ENCODE results near the gene TSFM.
A peak's percentile ranks its signal among the peaks of the same experiment; 100 is the strongest.

The TSFM gene

GRCh38 chr12:57755454-57756372 lies 26.9 kb upstream of the TSFM start (continued):
- no peak for TF ChIP-seq ZNF362 (tag by site-specific recombination; IDR thresholded peaks at IDR 0.05)
- TF ChIP-seq ZNF549 (tag by site-specific recombination; IDR thresholded peaks at IDR 0.05): no peak
- 0 out of 2 replicates have a peak, but pooled peaks have one; percentile 24 for TF ChIP-seq ZBTB48 (tag by site-specific recombination; IDR thresholded peaks at IDR 0.05)
- TF ChIP-seq, protein P1, sequence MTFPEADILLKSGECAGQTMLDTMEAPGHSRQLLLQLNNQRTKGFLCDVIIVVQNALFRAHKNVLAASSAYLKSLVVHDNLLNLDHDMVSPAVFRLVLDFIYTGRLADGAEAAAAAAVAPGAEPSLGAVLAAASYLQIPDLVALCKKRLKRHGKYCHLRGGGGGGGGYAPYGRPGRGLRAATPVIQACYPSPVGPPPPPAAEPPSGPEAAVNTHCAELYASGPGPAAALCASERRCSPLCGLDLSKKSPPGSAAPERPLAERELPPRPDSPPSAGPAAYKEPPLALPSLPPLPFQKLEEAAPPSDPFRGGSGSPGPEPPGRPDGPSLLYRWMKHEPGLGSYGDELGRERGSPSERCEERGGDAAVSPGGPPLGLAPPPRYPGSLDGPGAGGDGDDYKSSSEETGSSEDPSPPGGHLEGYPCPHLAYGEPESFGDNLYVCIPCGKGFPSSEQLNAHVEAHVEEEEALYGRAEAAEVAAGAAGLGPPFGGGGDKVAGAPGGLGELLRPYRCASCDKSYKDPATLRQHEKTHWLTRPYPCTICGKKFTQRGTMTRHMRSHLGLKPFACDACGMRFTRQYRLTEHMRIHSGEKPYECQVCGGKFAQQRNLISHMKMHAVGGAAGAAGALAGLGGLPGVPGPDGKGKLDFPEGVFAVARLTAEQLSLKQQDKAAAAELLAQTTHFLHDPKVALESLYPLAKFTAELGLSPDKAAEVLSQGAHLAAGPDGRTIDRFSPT (tag by site-specific recombination; IDR thresholded peaks at IDR 0.05): no peak
- TF ChIP-seq, protein P2, sequence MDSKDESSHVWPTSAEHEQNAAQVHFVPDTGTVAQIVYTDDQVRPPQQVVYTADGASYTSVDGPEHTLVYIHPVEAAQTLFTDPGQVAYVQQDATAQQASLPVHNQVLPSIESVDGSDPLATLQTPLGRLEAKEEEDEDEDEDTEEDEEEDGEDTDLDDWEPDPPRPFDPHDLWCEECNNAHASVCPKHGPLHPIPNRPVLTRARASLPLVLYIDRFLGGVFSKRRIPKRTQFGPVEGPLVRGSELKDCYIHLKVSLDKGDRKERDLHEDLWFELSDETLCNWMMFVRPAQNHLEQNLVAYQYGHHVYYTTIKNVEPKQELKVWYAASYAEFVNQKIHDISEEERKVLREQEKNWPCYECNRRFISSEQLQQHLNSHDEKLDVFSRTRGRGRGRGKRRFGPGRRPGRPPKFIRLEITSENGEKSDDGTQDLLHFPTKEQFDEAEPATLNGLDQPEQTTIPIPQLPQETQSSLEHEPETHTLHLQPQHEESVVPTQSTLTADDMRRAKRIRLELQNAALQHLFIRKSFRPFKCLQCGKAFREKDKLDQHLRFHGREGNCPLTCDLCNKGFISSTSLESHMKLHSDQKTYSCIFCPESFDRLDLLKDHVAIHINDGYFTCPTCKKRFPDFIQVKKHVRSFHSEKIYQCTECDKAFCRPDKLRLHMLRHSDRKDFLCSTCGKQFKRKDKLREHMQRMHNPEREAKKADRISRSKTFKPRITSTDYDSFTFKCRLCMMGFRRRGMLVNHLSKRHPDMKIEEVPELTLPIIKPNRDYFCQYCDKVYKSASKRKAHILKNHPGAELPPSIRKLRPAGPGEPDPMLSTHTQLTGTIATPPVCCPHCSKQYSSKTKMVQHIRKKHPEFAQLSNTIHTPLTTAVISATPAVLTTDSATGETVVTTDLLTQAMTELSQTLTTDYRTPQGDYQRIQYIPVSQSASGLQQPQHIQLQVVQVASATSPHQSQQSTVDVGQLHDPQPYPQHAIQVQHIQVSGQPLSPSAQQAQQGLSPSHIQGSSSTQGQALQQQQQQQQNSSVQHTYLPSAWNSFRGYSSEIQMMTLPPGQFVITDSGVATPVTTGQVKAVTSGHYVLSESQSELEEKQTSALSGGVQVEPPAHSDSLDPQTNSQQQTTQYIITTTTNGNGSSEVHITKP (tag by site-specific recombination; IDR thresholded peaks at IDR 0.05): no peak
- no peak for TF ChIP-seq ZNF10 (tag by site-specific recombination; IDR thresholded peaks at IDR 0.05)
- no peak for TF ChIP-seq ZNF223 (tag by site-specific recombination; IDR thresholded peaks at IDR 0.05)
- no peak for TF ChIP-seq ZNF792 (tag by site-specific recombination; IDR thresholded peaks at IDR 0.05)
- peak; percentile 58; the same call in 1 of the 2 replicates for TF ChIP-seq ZNF335 (tag by site-specific recombination; conservative IDR thresholded peaks at IDR 0.05)
- peak; percentile 93 for TF ChIP-seq KLF1 (tag by site-specific recombination; IDR thresholded peaks at IDR 0.05)
- no peak for TF ChIP-seq ZFHX2 (tag by site-specific recombination; conservative IDR thresholded peaks at IDR 0.05)
- peak; percentile 29; the same call in 1 of the 2 replicates for TF ChIP-seq SP2 (tag by site-specific recombination; IDR thresholded peaks at IDR 0.05)
- no peak for TF ChIP-seq ZNF266 (tag by site-specific recombination; IDR thresholded peaks at IDR 0.05; ENCODE audit: low read depth)
- TF ChIP-seq KLF9 (tag by site-specific recombination; IDR thresholded peaks at IDR 0.05; ENCODE audit: low read depth): no peak
- TF ChIP-seq SCRT1 (tag by site-specific recombination; IDR thresholded peaks at IDR 0.05; ENCODE audit: borderline replicate concordance): no peak
- no peak for TF ChIP-seq ZNF639 (tag by site-specific recombination; IDR thresholded peaks at IDR 0.05)
- TF ChIP-seq REPIN1 (tag by site-specific recombination; IDR thresholded peaks at IDR 0.05; ENCODE audit: low read depth): no peak
- peak; percentile 85 for TF ChIP-seq ZNF423 (tag by site-specific recombination; IDR thresholded peaks at IDR 0.05)
- no peak for TF ChIP-seq ZNF426 (tag by site-specific recombination; IDR thresholded peaks at IDR 0.05)
- no peak for TF ChIP-seq ZNF366 (tag by site-specific recombination; conservative IDR thresholded peaks at IDR 0.05)
- TF ChIP-seq ZNF280D (tag by site-specific recombination; IDR thresholded peaks at IDR 0.05): no peak
- peak; percentile 81 for TF ChIP-seq ZBTB8A (tag by site-specific recombination; IDR thresholded peaks at IDR 0.05)
- peak; percentile 49; the same call in 1 of the 2 replicates for TF ChIP-seq KLF8 (tag by site-specific recombination; IDR thresholded peaks at IDR 0.05)
- TF ChIP-seq ZEB2 (tag by site-specific recombination; IDR thresholded peaks at IDR 0.05): 0 out of 2 replicates have a peak, but pooled peaks have one; percentile 18
- TF ChIP-seq YY1 (tag by site-specific recombination; IDR thresholded peaks at IDR 0.05): no peak
- TF ChIP-seq ZNF311 (tag by site-specific recombination; IDR thresholded peaks at IDR 0.05; ENCODE audit: borderline replicate concordance): no peak
- no peak for TF ChIP-seq ZNF791 (tag by site-specific recombination; IDR thresholded peaks at IDR 0.05)
- TF ChIP-seq ZNF654 (tag by site-specific recombination; IDR thresholded peaks at IDR 0.05; ENCODE audit: low read depth): no peak
- TF ChIP-seq GLIS1 (tag by site-specific recombination; IDR thresholded peaks at IDR 0.05): peak; percentile 51

All from HEK293 (cell line).